GM21529 (cell line): Measurements from ENCODE around the gene SPRY4.
"Not testable (repeated sequence)": the region's sequence is repeated elsewhere in the genome, so short reads cannot be mapped to it uniquely, and the experiment has no call there.

Experiments
- ATAC-seq: cut with Tn5 transposase; IDR thresholded peaks from one replicate; pipeline ENCODE4 v1.9.1; 2021; ENCODE audit not compliant: unreplicated experiment

The SPRY4 gene

DNA sequence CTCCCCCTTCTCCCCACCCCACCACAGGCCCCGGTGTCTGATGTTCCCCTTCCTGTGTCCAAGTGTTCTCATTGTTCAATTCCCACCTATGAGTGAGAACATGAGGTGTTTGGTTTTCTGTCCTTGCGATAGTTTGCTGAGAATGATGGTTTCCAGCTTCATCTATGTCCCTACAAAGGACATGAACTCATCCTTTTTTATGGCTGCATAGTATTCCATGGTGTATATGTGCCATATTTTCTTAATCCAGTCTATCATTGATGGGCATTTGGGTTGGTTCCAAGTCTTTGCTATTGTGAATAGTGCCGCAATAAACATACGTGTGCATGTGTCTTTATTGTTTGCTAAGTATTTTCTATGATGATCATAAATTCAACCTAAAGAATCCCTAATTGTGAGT, 60.7 kb downstream of the SPRY4 start:
- ATAC-seq, result not testable (repeated sequence)

- ATAC-seq, result no peak
Observed at GRCh38 chr5:142263346-142263745, 61.5 kb downstream of the SPRY4 start.

DNA sequence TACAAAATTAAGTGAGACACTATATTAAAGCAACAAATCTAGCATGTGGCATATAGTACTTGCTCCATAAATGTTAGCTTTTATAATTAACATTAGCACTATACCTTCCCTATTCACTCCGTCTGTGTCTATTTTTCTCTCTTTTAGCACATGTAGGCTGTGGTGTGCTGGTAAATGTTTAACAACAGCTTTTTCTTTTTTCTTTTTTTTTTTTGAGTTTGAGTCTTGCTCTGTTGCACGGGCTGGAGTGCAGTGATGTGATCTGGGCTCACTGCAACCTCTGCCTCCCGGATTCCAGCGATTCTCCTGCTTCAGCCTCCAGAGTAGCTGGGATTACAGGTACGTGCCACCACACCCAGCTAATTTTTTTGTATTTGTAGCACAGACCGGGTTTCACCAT, 62.1 kb downstream of the SPRY4 start:
- no peak for ATAC-seq
